ENCODE measurements around the gene COA1. TPM values are rescaled to one million over a fixed set of nuclear protein-coding genes. Genes with fewer than 3 reads are reported as not detected.
A peak's percentile ranks its signal among the peaks of the same experiment; 100 is the strongest.

COA1 gene
- total RNA-seq, 1 experiment from 2014 or later = 65.5 TPM

DNA sequence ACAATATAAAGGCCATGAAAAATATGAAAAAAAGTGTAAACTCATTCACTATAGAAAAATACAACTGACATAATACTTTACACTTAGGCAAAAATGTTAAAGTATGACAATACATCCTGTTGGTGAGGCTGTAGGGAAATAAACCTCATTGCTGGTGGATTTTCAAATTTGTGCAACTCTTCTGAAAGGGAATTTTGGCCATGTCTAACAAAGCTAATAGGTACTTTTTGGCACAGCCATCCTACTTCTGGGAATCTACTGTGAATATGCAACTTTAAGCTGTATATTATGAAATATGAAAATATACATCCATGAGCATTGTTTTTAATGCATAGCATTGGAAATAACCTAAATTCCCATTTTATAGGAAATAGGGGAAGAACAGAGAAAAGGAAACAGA lies 13.4 kb upstream of the COA1 start:
- Histone ChIP-seq H3K4me3 (ENCODE audit: low read depth in 2 of 2, low read length in 2 of 2) (no peak overlapping the region), H3K27ac (ENCODE audit: low read length) (no peak overlapping the region), H3K36me3 (ENCODE audit: control insufficient read depth, insufficient read depth, low read length) (no peaks in the 10 kb centered on the region), H3K27me3 (ENCODE audit: control insufficient read depth, insufficient read depth, low read length) (no peaks in the 10 kb centered on the region), H3K9me3 (ENCODE audit: control insufficient read depth, insufficient read depth, low read depth, low read length) (no peaks in the 10 kb centered on the region), H3K4me1 (ENCODE audit: control insufficient read depth, insufficient read depth, low read length) (no peaks in the 10 kb centered on the region)
- ATAC-seq = no peak
- POLR2A ChIA-PET = no interaction called here
- no TSS peak for BruUV-seq (replicated peaks)
- no peak for DNase-seq (ENCODE audit: low read depth, low spot score)
- intact Hi-C loops (cut with micrococcal nuclease; ENCODE audit: unreplicated experiment) (no loop called here), in situ Hi-C loops (cut with HindIII; ENCODE audit: low pct_unique_long_range_greater_than_20kb, low sequenced_read_pairs) (no loop called here)
- TF ChIP-seq POLR2AphosphoS5 (IDR thresholded peaks at IDR 0.05; ENCODE audit: low read depth, low read length) (no peak), SIN3A (IDR thresholded peaks at IDR 0.05; ENCODE audit: borderline replicate concordance, insufficient read depth, low read depth, low read length) (no peak)
- TF ChIP-seq, protein P1, sequence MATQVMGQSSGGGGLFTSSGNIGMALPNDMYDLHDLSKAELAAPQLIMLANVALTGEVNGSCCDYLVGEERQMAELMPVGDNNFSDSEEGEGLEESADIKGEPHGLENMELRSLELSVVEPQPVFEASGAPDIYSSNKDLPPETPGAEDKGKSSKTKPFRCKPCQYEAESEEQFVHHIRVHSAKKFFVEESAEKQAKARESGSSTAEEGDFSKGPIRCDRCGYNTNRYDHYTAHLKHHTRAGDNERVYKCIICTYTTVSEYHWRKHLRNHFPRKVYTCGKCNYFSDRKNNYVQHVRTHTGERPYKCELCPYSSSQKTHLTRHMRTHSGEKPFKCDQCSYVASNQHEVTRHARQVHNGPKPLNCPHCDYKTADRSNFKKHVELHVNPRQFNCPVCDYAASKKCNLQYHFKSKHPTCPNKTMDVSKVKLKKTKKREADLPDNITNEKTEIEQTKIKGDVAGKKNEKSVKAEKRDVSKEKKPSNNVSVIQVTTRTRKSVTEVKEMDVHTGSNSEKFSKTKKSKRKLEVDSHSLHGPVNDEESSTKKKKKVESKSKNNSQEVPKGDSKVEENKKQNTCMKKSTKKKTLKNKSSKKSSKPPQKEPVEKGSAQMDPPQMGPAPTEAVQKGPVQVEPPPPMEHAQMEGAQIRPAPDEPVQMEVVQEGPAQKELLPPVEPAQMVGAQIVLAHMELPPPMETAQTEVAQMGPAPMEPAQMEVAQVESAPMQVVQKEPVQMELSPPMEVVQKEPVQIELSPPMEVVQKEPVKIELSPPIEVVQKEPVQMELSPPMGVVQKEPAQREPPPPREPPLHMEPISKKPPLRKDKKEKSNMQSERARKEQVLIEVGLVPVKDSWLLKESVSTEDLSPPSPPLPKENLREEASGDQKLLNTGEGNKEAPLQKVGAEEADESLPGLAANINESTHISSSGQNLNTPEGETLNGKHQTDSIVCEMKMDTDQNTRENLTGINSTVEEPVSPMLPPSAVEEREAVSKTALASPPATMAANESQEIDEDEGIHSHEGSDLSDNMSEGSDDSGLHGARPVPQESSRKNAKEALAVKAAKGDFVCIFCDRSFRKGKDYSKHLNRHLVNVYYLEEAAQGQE (IDR thresholded peaks at IDR 0.05; ENCODE audit: insufficient read depth in 1 of 2, low read depth in 2 of 2, low read length in 1 of 2) = no peak
- CTCF ChIA-PET = no interaction called here

DNA sequence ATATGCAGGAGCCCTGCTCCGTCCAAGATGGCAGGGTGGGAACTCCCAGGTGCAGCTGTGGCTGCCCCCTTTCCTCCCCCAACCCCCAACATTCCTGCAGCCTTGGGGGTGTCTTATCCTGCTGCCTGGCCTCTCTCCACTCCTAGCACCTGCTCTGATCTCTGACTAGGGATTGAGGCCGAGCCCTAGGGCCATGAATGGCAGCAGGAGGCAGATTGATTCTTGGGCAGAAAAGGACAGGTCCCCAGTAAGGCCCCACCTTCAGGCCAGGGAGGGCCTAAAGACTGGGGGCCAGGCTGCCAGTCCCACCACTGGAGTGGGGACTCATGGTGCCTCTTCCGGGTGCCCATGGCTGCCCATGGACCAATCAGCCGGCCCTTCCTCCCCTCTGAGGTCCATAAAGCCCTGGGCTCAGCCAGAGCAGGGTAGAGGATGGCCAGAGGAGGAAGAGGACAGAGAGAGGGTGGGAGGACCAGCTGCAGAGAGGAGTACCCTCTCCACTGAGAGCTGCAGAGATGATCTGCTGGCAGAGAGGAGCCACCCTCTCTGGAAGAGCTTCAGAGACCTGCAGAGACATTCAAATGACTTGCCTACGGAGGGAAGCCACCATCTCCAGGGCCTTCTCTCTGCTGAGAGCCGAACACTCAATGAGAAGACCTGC lies 8.3 kb upstream of the COA1 start:
- H3K27ac ChIP-seq (ENCODE audit: low read length) = no peak overlapping the region
- DNase-seq (ENCODE audit: low read depth, low spot score) = no peak
- in situ Hi-C loops (cut with HindIII; ENCODE audit: low pct_unique_long_range_greater_than_20kb, low sequenced_read_pairs) = no loop called here
- intact Hi-C loops (cut with micrococcal nuclease; ENCODE audit: unreplicated experiment) = no loop called here
- H3K4me1 ChIP-seq (ENCODE audit: control insufficient read depth, insufficient read depth, low read length) = no peaks in the 10 kb centered on the region
- H3K36me3 ChIP-seq (ENCODE audit: control insufficient read depth, insufficient read depth, low read length) = no peaks in the 10 kb centered on the region
- TF ChIP-seq, protein P2, sequence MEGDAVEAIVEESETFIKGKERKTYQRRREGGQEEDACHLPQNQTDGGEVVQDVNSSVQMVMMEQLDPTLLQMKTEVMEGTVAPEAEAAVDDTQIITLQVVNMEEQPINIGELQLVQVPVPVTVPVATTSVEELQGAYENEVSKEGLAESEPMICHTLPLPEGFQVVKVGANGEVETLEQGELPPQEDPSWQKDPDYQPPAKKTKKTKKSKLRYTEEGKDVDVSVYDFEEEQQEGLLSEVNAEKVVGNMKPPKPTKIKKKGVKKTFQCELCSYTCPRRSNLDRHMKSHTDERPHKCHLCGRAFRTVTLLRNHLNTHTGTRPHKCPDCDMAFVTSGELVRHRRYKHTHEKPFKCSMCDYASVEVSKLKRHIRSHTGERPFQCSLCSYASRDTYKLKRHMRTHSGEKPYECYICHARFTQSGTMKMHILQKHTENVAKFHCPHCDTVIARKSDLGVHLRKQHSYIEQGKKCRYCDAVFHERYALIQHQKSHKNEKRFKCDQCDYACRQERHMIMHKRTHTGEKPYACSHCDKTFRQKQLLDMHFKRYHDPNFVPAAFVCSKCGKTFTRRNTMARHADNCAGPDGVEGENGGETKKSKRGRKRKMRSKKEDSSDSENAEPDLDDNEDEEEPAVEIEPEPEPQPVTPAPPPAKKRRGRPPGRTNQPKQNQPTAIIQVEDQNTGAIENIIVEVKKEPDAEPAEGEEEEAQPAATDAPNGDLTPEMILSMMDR (IDR thresholded peaks at IDR 0.05) = no peak
- TF ChIP-seq, protein P1 (IDR thresholded peaks at IDR 0.05; ENCODE audit: insufficient read depth in 1 of 2, low read depth in 2 of 2, low read length in 1 of 2) = no peak
- TF ChIP-seq SIN3A (IDR thresholded peaks at IDR 0.05; ENCODE audit: borderline replicate concordance, insufficient read depth, low read depth, low read length) = no peak
- TF ChIP-seq POLR2AphosphoS5 (IDR thresholded peaks at IDR 0.05; ENCODE audit: low read depth, low read length) = no peak
- no peak for TF ChIP-seq TCF7L2 (IDR thresholded peaks at IDR 0.05; ENCODE audit: low read depth, low read length)
- no TSS peak for BruUV-seq (replicated peaks)
- no peak overlapping the region for H3K4me3 ChIP-seq (ENCODE audit: low read depth in 2 of 2, low read length in 2 of 2)
- H3K27me3 ChIP-seq (ENCODE audit: control insufficient read depth, insufficient read depth, low read length) = no peaks in the 10 kb centered on the region
- ChIA-PET POLR2A (no interaction called here), CTCF (no interaction called here)
- peak; percentile 51; the same call in 1 of the 2 replicates for ATAC-seq
- no peaks in the 10 kb centered on the region for H3K9me3 ChIP-seq (ENCODE audit: control insufficient read depth, insufficient read depth, low read depth, low read length)
